ENCODE results near the gene UBAC2.

DNA sequence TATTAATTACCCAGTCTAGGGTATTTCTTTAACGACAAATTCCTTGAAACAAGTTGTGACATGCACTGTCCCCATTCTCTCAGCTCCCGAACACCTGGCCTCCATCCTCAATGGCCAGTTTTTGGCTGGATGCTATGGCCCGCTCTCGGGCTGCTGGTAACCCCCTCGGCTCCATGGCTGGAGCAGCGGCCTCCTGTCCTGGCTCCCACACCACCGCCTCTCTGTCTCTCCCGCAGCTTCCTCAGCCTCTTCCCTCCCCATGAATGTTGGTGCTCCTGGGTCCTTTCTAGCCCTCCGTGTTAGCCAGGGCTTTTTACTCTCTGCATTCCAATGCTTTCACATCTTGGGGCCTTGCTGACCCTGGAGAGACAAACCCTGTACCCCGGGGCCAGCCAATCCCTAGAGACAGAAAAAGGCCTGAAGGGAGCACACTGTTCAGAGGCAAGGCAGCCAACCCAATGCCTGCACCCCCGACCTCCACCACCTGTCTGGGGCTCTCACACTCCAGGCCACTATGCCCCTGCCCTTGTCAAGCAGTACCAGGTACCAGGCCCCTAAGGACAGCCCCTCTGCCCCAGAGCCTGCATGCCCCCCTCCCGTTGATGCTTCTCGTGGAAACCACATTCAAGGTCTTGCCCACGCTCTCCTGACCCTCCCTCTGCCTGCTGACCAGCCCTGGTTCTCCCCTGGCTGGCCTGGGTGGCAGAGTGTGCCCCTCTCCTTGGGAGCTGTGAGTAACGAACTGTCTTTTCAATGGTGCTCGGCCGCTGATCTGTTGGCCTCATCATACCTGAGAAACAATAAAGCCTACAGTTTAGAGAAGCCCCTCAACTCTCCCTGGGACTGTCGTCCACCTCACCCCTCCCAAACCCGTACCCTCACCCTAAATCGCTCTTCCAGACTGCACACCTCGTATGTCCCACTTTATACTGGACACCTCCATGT, 193.4 kb downstream of the UBAC2 start:
- TF ChIP-seq POLR2A (IDR thresholded peaks at IDR 0.05) (no peak), POLR2AphosphoS5 (IDR thresholded peaks at IDR 0.05) (no peak)
- TF ChIP-seq, protein P1, sequence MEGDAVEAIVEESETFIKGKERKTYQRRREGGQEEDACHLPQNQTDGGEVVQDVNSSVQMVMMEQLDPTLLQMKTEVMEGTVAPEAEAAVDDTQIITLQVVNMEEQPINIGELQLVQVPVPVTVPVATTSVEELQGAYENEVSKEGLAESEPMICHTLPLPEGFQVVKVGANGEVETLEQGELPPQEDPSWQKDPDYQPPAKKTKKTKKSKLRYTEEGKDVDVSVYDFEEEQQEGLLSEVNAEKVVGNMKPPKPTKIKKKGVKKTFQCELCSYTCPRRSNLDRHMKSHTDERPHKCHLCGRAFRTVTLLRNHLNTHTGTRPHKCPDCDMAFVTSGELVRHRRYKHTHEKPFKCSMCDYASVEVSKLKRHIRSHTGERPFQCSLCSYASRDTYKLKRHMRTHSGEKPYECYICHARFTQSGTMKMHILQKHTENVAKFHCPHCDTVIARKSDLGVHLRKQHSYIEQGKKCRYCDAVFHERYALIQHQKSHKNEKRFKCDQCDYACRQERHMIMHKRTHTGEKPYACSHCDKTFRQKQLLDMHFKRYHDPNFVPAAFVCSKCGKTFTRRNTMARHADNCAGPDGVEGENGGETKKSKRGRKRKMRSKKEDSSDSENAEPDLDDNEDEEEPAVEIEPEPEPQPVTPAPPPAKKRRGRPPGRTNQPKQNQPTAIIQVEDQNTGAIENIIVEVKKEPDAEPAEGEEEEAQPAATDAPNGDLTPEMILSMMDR (IDR thresholded peaks at IDR 0.05 in 8 of 11, conservative IDR thresholded peaks at IDR 0.05 in 3 of 11): no peak

All from spleen (tissue), 7 donors.